Mesenchymal stem cell (in vitro differentiated cells and primary cell): ENCODE data around the gene CAD.
A peak's percentile ranks its signal among the peaks of the same experiment; 100 is the strongest.

Experiments
- DNase-seq: peaks from one replicate; pipeline ENCODE4 v3.0.0-alpha.2; 2013
- H2AFZ ChIP-seq: one replicate; pipeline ENCODE4 v1.6.1; 2013; ENCODE audit warnings: low read depth, mild to moderate bottlenecking, control low read depth, inconsistent platforms, low read length, moderate library complexity
- H2AK5ac ChIP-seq: 2 replicates; pipeline ENCODE4 v1.6.1; 2013; ENCODE audit warnings: low read length, moderate library complexity, mild to moderate bottlenecking, inconsistent platforms; ENCODE audit not compliant: severe bottlenecking
- H2BK120ac ChIP-seq: one replicate; pipeline ENCODE4 v1.6.1; 2013; ENCODE audit warnings: low read depth, mild to moderate bottlenecking, inconsistent platforms, low read length, moderate library complexity
- H2BK12ac ChIP-seq, 2 experiments: one replicate each; pipeline ENCODE4 v1.6.1; 2013; ENCODE audit warnings: inconsistent platforms in 2 of 2, low read length in 2 of 2, mild to moderate bottlenecking in 2 of 2, moderate library complexity in 2 of 2, control low read depth in 1 of 2
- H2BK15ac ChIP-seq: one replicate; pipeline ENCODE4 v1.6.1; 2013; ENCODE audit warnings: mild to moderate bottlenecking, low read depth, inconsistent platforms; ENCODE audit not compliant: poor library complexity, severe bottlenecking
- H2BK5ac ChIP-seq: 2 replicates; pipeline ENCODE4 v1.6.1; 2013; ENCODE audit warnings: low read depth, mild to moderate bottlenecking, low read length, control low read depth, inconsistent platforms; ENCODE audit not compliant: poor library complexity, severe bottlenecking
- H3K14ac ChIP-seq, 2 experiments: one replicate each; pipeline ENCODE4 v1.6.1; 2013; ENCODE audit warnings: inconsistent platforms in 2 of 2, low read length in 2 of 2, control low read depth in 1 of 2, mild to moderate bottlenecking in 1 of 2, moderate library complexity in 1 of 2
- H3K18ac ChIP-seq, 2 experiments: one replicate each; pipeline ENCODE4 v1.6.1; 2013; ENCODE audit warnings: inconsistent platforms in 2 of 2, low read length in 2 of 2, control low read depth in 1 of 2, low read depth in 1 of 2, mild to moderate bottlenecking in 1 of 2
- H3K23ac ChIP-seq, 2 experiments: one replicate each; pipeline ENCODE4 v1.6.1; 2013; ENCODE audit warnings: inconsistent platforms in 2 of 2, low read length in 2 of 2, mild to moderate bottlenecking in 2 of 2, moderate library complexity in 2 of 2, control low read depth in 1 of 2
- H3K27ac ChIP-seq: 2 replicates; pipeline ENCODE4 v1.5.1; 2013; ENCODE audit warnings: mild to moderate bottlenecking, moderate library complexity, low read length, control low read depth, inconsistent platforms; ENCODE audit not compliant: poor library complexity, severe bottlenecking
- H3K27me3 ChIP-seq, 2 experiments: 2 replicates each; pipeline versions ENCODE4 v1.6.1 to v1.7.0; 2013; ENCODE audit warnings: low read length in 2 of 2, mild to moderate bottlenecking in 2 of 2, moderate library complexity in 2 of 2, control low read depth in 1 of 2, inconsistent platforms in 1 of 2; ENCODE audit not compliant: control insufficient read depth in 1 of 2, insufficient read depth in 1 of 2
- H3K36me3 ChIP-seq, 2 experiments: 2 replicates each; pipeline versions ENCODE4 v1.6.1 to v1.7.0; 2013; ENCODE audit warnings: low read length in 2 of 2, control low read depth in 1 of 2, inconsistent platforms in 1 of 2, low read depth in 1 of 2, mild to moderate bottlenecking in 1 of 2; ENCODE audit not compliant: insufficient read depth in 2 of 2, control insufficient read depth in 1 of 2
- H3K4ac ChIP-seq, 2 experiments: one replicate each; pipeline ENCODE4 v1.6.1; 2013; ENCODE audit warnings: inconsistent platforms in 2 of 2, low read length in 2 of 2, mild to moderate bottlenecking in 2 of 2, moderate library complexity in 2 of 2, control low read depth in 1 of 2, low read depth in 1 of 2
- H3K4me1 ChIP-seq: 2 replicates; pipeline ENCODE4 v1.6.1; 2013; ENCODE audit warnings: low read depth, low read length, control low read depth; ENCODE audit not compliant: control insufficient read depth, insufficient read depth
- H3K4me2 ChIP-seq: 2 replicates; pipeline ENCODE4 v1.6.1; 2013; ENCODE audit warnings: low read length, mild to moderate bottlenecking, inconsistent platforms; ENCODE audit not compliant: poor library complexity, severe bottlenecking
- H3K4me3 ChIP-seq, 2 experiments: 2 replicates each; pipeline versions ENCODE4 v1.5.1 to v1.7.0; 2013; ENCODE audit warnings: low read length in 2 of 2, mild to moderate bottlenecking in 2 of 2, control low read depth in 1 of 2, low read depth in 1 of 2; ENCODE audit not compliant: insufficient read depth in 1 of 2
- H3K79me1 ChIP-seq: replicated peaks from 2 replicates; pipeline ENCODE4 v1.6.1; 2013; ENCODE audit warnings: mild to moderate bottlenecking, control low read depth, low read length, inconsistent platforms; ENCODE audit not compliant: poor library complexity, severe bottlenecking
- H3K9ac ChIP-seq: 2 replicates; pipeline ENCODE4 v1.7.0; 2013; ENCODE audit warnings: mild to moderate bottlenecking, low read length, moderate library complexity
- H3K9me3 ChIP-seq: 2 replicates; pipeline ENCODE4 v1.7.0; 2013; ENCODE audit warnings: mild to moderate bottlenecking, low read length; ENCODE audit not compliant: control insufficient read depth
- H4K8ac ChIP-seq: one replicate; pipeline ENCODE4 v1.6.1; 2013; ENCODE audit warnings: inconsistent platforms, mild to moderate bottlenecking, low read length, moderate library complexity
- H4K91ac ChIP-seq: one replicate; pipeline ENCODE4 v1.6.1; 2013; ENCODE audit warnings: mild to moderate bottlenecking, low read length, inconsistent platforms
- WGBS: methylation state at CpG from one replicate; pipeline ENCODE4 v1.1.7; 2013; ENCODE audit warnings: mixed read lengths; 5-methylcytosine and 5-hydroxymethylcytosine counted together

Gene CAD

GRCh38 chr2:27185331-27186026 lies 31.7 kb upstream of the CAD start:
- DNase-seq, result peak; percentile 85
- Histone ChIP-seq H2BK120ac (no peak overlapping the region), H4K8ac (no peak overlapping the region), H2AFZ (peak overlapping the region; percentile 77), H4K91ac (no peak overlapping the region), H3K79me1 (no peaks in the 10 kb centered on the region), H3K4me3 (peak overlapping the region in 1 of 2 experiments; percentile 23), H3K4me2 (no peak overlapping the region), H2BK12ac (peak overlapping the region in 1 of 2 experiments; percentile 72), H3K36me3 (no peaks in the 10 kb centered on the region), H3K27me3 (peaks cover 0 to 38% of the 10 kb centered on the region in 2 experiments), H3K18ac (peak overlapping the region in 1 of 2 experiments; percentile 70), H3K14ac (no peak overlapping the region), H2BK15ac (no peak overlapping the region), H3K27ac (no peak overlapping the region), H2AK5ac (no peak overlapping the region), H3K4me1 (no peaks in the 10 kb centered on the region), H3K9ac (peak overlapping the region; percentile 80), H3K4ac (no peak overlapping the region), H3K9me3 (no peaks in the 10 kb centered on the region), H3K23ac (no peak overlapping the region), H2BK5ac (no peak overlapping the region)
- 63% methylated on average over 6 of the region's 6 CpGs for WGBS

- no peak overlapping the region for H3K23ac ChIP-seq
- WGBS, result 77% methylated on average over 6 of the region's 6 CpGs
- H3K4me1 ChIP-seq, result no peaks in the 10 kb centered on the region
- no peak overlapping the region for H2AK5ac ChIP-seq
- no peak overlapping the region for H2BK120ac ChIP-seq
- H2BK5ac ChIP-seq, result no peak overlapping the region
- H3K4me3 ChIP-seq, result no peak overlapping the region
- no peak overlapping the region for H3K27ac ChIP-seq
- H3K27me3 ChIP-seq, result peaks cover 0 to 26% of the 10 kb centered on the region in 2 experiments
- no peak overlapping the region for H3K4ac ChIP-seq
- no peak overlapping the region for H2BK15ac ChIP-seq
- no peak overlapping the region for H3K14ac ChIP-seq
- H3K9ac ChIP-seq, result no peak overlapping the region
- no peak overlapping the region for H3K18ac ChIP-seq
- H3K79me1 ChIP-seq, result no peaks in the 10 kb centered on the region
- no peaks in the 10 kb centered on the region for H3K36me3 ChIP-seq
- no peak overlapping the region for H4K91ac ChIP-seq
- no peak overlapping the region for H2BK12ac ChIP-seq
- H4K8ac ChIP-seq, result no peak overlapping the region
- no peak overlapping the region for H3K4me2 ChIP-seq
- DNase-seq, result no peak
- H3K9me3 ChIP-seq, result no peaks in the 10 kb centered on the region
- no peak overlapping the region for H2AFZ ChIP-seq
These were observed 30.4 kb upstream of the CAD start for GRCh38 chr2:27186613-27187345.

GRCh38 chr2:27189989-27190388 lies 27.2 kb upstream of the CAD start:
- Histone ChIP-seq H3K14ac (no peak overlapping the region), H3K27me3 (peaks cover 0 to 19% of the 10 kb centered on the region in 2 experiments), H3K23ac (no peak overlapping the region), H3K4me1 (peaks cover 1% of the 10 kb centered on the region), H4K8ac (no peak overlapping the region), H3K4ac (no peak overlapping the region), H3K27ac (no peak overlapping the region), H2BK15ac (no peak overlapping the region), H2AFZ (no peak overlapping the region), H2BK5ac (no peak overlapping the region), H3K18ac (no peak overlapping the region), H3K4me2 (no peak overlapping the region), H3K36me3 (no peaks in the 10 kb centered on the region), H2BK120ac (no peak overlapping the region), H3K9me3 (no peaks in the 10 kb centered on the region), H2AK5ac (no peak overlapping the region), H3K79me1 (no peaks in the 10 kb centered on the region), H3K9ac (no peak overlapping the region), H3K4me3 (no peak overlapping the region), H2BK12ac (no peak overlapping the region), H4K91ac (no peak overlapping the region)
- WGBS, result 95% methylated on average over 8 of the region's 8 CpGs
- DNase-seq, result no peak

GRCh38 chr2:27191070-27191829 lies 25.9 kb upstream of the CAD start:
- Histone ChIP-seq H2BK5ac (no peak overlapping the region), H3K4me3 (no peak overlapping the region)
- 49% methylated on average over 6 of the region's 8 CpGs for whole genome bisulfite sequencing

More at GRCh38 chr2:27191070-27191829, 25.9 kb upstream of the CAD start:
- Histone ChIP-seq H2AK5ac (no peak overlapping the region), H3K23ac (no peak overlapping the region), H3K4me1 (peaks cover 1% of the 10 kb centered on the region), H3K27me3 (peaks cover 0 to 14% of the 10 kb centered on the region in 2 experiments), H2BK15ac (no peak overlapping the region), H2BK12ac (no peak overlapping the region), H3K36me3 (no peaks in the 10 kb centered on the region), H3K79me1 (no peaks in the 10 kb centered on the region), H2BK120ac (no peak overlapping the region), H3K27ac (no peak overlapping the region), H3K18ac (no peak overlapping the region), H4K8ac (no peak overlapping the region), H3K4ac (no peak overlapping the region), H4K91ac (no peak overlapping the region), H3K9ac (peak overlapping the region; percentile 45), H2AFZ (no peak overlapping the region), H3K14ac (no peak overlapping the region), H3K9me3 (no peaks in the 10 kb centered on the region), H3K4me2 (no peak overlapping the region)
- peak; percentile 75 for DNase-seq
